Astrocyte of the cerebellum (primary cell): ENCODE measurements around the gene LCN2.

Experiments
- DNase-seq: peaks from one replicate; pipeline ENCODE4 v3.0.0-alpha.2; 2011; ENCODE audit warnings: low read depth
- H3K4me3 ChIP-seq: 2 replicates; pipeline ENCODE4 v1.5.1; 2011; ENCODE audit warnings: mild to moderate bottlenecking, low read depth, low read length, moderate library complexity
- in situ Hi-C: cut with HindIII; loops from 2 replicates; pipeline ENCODE4 v1.10.0; 2017; ENCODE audit warnings: low sequenced_read_pairs
- TF ChIP-seq, protein P1 (sequence below): IDR thresholded peaks from 2 replicates; pipeline ENCODE4 v1.5.1; 2012; ENCODE audit warnings: low read length, low read depth, moderate library complexity, mild to moderate bottlenecking; ENCODE audit errors: missing control alignments

The LCN2 gene

GRCh38 chr9:128190013-128190412 lies 40.8 kb downstream of the LCN2 start:
- in situ Hi-C loops: no loop called here
- H3K4me3 ChIP-seq: peak overlapping the region; percentile 74
- DNase-seq: no peak
- TF ChIP-seq, protein P1, sequence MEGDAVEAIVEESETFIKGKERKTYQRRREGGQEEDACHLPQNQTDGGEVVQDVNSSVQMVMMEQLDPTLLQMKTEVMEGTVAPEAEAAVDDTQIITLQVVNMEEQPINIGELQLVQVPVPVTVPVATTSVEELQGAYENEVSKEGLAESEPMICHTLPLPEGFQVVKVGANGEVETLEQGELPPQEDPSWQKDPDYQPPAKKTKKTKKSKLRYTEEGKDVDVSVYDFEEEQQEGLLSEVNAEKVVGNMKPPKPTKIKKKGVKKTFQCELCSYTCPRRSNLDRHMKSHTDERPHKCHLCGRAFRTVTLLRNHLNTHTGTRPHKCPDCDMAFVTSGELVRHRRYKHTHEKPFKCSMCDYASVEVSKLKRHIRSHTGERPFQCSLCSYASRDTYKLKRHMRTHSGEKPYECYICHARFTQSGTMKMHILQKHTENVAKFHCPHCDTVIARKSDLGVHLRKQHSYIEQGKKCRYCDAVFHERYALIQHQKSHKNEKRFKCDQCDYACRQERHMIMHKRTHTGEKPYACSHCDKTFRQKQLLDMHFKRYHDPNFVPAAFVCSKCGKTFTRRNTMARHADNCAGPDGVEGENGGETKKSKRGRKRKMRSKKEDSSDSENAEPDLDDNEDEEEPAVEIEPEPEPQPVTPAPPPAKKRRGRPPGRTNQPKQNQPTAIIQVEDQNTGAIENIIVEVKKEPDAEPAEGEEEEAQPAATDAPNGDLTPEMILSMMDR: no peak

GRCh38 chr9:128190516-128191405 lies 41.5 kb downstream of the LCN2 start:
- no peak for DNase-seq
- H3K4me3 ChIP-seq: peak overlapping the region; percentile 74
- in situ Hi-C loops: no loop called here
- TF ChIP-seq, protein P1: no peak

DNA sequence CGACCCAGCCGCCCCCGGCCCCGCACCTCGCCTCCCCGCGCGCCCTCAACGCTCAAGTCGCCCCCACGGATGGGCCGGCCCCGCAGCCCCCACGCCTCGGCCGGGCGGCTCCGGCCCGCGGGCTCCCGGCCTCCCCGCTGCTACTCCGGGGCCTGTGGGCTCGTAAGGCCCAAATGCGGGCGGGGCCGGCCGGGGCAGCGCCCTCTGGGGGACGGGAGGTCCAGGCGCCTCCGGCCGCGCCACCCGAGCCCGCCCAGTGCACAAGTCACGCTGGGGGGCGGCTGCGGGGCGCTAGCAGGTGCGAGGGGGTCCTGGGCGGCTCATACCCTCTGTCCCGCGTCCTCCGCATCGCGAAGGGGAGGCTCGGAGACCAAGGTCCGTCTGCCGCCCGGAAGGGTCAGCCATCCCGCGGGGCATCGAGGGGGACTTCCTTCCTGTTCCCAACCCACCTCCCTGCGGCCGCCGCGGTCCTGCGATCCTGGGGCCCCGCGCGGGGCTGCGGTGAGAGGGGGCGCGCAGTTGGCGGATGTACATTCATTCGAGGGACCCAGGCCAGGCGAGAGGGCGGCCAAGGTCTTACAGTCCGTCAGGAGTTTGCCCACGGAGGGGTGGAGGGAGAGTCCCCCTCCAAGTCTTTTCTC lies 42.3 kb downstream of the LCN2 start, which contains the start of gene CIZ1:
Gene CIZ1 (minus strand): TSS at position 167 of the 641 bp plus-strand sequence. CDS start 715 bp downstream, outside the sequence.
- TF ChIP-seq, protein P1: peak; percentile 71
- in situ Hi-C loops: no loop called here
- H3K4me3 ChIP-seq: peak within 1 kb of the TSS; percentile 74
- no peak for DNase-seq

DNA sequence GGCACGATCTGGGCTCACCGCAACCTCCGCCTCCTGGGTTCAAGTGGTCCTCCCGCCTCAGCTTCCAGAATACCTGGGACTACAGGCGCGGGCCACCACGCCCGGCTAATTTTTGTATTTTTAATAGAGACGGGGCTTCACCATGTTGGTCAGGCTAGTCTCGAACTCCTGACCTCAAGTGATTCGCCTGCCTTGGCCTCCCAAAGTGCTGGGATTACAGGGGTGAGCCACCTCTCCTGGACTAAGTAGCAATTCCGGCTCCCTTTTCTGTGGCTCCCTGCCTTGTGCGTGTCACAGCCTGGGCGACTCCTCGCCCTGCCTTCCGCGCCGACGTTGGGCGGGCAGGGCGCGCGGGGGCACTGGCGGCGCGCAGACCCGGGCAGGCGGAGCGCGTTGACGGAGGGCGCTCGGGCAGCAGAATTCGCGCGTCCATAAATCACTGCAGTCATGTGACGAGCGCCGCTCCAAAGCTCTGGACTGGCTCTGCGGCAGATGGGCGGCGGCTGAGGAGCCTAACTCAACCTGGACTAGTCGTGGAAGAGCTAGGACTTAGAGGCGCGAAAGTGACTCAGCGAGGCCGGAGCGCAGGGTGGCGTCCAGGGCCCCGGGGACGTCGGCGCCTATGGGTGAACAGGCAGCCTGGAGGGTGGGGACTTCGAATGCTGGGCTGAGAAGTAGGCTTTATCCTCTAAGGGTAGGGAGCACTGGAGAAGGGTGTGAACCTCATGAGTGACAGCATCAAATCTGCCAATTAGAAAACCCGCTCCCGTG lies 43.5 kb downstream of the LCN2 start:
- no peak for DNase-seq
- H3K4me3 ChIP-seq: peak overlapping the region; percentile 19
- TF ChIP-seq, protein P1: peak; percentile 14
- in situ Hi-C loops: no loop called here

- no peak for DNase-seq
- in situ Hi-C loops: no loop called here
- no peak overlapping the region for H3K4me3 ChIP-seq
- TF ChIP-seq, protein P1: no peak
Measured at GRCh38 chr9:128193469-128194096, 44.3 kb downstream of the LCN2 start.
